ENCODE results near the gene RAB7B.

DNA sequence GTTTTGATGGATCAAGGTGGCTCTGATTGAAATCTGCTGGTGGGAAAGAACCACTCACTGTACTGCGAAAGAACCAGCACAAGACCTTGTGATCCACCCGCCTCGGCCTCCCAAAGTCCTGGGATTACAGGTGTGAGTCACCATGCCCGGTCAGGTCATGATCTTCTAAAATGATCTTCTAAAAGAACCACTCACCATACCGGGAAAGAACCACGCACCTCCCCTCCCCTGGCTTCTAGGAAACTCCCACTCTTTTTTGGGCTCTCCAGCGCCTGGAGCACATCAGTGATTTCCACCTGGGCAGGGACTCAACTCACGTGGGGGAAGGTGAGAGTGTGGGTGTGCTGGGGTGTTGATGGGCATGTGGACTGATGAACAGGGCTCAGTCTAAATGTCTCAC, 7.9 kb upstream of the RAB7B start:
- TF ChIP-seq CTCF (CRISPR knock-in tag; IDR thresholded peaks at IDR 0.05): no peak
- no peak for TF ChIP-seq ZNF362 (CRISPR knock-in tag; IDR thresholded peaks at IDR 0.05; ENCODE audit: borderline replicate concordance)
